GM19025 (cell line): ENCODE results near the gene PPIL1.
"Not testable (repeated sequence)": the region's sequence is repeated elsewhere in the genome, so short reads cannot be mapped to it uniquely, and the experiment has no call there.

Source experiments
- ATAC-seq: cut with Tn5 transposase; IDR thresholded peaks from one replicate; pipeline ENCODE4 v1.9.1; 2021; ENCODE audit warnings: mild to moderate bottlenecking, low read depth, moderate library complexity; ENCODE audit not compliant: unreplicated experiment

The PPIL1 gene

DNA sequence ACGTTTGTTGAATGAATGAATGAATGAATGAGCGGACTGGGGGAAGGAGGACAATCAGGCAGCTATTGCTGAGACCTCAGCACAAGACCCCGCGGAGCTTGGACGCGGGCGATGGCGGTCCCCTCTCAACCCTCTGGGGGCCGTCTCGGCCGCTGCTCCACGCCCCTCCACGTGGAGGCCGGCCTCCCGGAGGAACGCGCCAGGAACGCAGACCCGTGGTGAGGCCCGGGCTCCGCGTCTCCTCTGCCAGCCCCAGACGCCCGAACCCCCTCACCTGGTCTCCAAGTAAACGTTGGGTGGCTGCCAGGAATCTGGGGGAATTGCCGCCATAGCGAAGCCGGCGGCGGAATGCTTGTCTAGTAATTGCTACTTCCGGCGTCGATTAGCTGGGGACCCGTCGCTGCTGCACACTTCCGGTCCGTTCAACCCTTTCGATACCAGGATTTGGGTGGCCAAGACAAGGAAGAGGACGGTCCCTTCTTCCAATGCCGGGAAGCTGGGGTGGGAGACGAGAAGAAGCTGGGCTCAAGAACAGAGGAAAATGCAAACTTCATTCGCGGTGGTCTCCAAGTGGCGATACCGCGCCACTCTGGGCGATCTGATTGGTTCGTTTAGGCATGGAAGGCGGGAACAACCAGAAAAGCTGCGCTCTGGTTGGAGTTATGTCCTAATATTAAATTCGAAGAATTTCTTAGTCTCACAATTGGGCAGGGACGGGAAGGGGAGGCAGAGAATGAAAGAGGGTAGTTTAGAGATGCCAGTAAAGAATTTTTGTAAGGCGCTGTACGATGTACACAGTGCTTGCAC lies at the start of gene PPIL1:
Gene PPIL1, minus strand, starts transcription at position 361 of the 807 bp plus-strand sequence. Its CDS starts 31 bp downstream, at position 330.
- ATAC-seq, result peak; percentile 75

GRCh38 chr6:36924131-36924530 lies 49.5 kb upstream of the PPIL1 start:
- ATAC-seq, result no peak

DNA sequence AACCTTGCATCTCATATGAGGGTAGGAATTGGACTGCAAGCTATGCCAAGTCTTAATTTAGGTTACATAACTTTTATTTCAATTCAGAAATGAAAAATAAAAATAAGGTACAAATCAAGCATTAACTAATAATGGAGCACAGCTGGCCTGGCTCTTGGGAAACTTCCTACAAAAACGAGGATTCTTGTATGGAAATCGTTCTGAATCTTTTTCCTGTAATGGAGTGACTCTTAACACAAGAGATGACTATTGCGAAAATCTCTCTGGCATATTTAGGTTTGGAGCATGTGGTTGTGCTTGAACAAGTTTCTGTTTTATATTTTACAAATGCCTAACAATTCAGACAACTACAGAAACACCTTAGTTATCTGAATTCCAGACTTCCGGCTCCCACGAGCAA lies 45.9 kb upstream of the PPIL1 start:
- ATAC-seq, result no peak

- ATAC-seq, result no peak
Measured at GRCh38 chr6:36920049-36920448, 45.4 kb upstream of the PPIL1 start.

- no peak for ATAC-seq
Measured at GRCh38 chr6:36917541-36918193, 43.1 kb upstream of the PPIL1 start.

DNA sequence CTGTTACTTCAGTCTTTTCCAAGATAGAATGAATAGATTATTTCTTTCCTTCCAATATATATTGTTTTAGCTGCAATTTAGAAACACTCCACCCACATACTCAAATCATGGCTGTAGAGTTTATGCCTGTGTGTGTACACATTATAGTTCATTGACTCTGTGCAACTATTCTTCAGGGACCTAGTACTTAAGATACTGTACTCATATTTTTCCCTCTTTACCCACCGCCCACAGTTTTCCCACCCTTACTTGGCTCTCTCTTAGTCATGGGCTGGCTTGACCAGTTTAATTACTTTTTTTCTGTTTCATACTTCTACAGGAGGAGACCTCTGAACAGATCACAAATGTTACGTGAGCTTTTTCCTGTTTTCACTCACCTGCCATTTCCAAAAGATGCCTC lies 41.5 kb upstream of the PPIL1 start:
- no peak for ATAC-seq

DNA sequence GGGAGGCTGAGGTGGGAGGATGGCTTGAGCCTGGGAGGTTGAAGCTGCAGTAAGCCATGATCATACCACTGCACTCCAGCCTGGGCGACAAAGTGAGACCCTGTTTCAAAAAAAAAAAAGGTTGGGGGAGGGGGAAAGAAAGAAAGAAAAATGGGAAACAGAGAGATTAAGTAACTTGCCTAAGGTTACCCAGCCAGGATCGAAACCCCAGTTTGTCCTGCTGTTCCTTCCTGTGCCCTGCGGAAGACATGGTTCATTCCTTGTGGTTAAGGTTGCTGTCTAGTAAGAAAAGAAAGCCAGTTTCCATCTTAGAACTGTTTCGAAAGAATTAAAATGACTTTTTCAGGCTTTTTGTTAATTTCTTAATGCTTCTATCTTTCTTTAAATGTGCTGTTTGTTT lies 41.0 kb upstream of the PPIL1 start:
- ATAC-seq, result no peak

- ATAC-seq, result no peak
Measured at GRCh38 chr6:36914227-36914794, 39.7 kb upstream of the PPIL1 start.

GRCh38 chr6:36913082-36913481 lies 38.5 kb upstream of the PPIL1 start:
- ATAC-seq, result no peak

DNA sequence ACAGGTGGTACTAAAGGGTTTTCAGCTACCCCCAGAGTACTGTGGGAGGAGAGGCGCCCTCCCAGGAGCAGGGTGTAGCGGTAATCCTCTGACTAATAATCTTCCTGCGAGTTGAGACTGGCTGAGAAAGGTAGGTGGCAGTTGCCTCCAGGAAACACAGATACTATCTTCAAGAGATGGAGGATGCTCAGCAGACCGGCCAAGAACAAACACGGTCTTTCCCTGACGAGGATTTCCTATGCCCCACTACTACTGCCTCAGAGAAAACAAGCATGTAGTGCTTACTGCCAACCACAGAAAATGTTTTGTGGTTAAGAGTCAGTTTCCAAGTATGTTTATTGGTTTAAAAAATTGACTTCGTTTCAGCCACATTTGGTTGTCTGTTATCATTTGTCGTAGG lies 38.0 kb upstream of the PPIL1 start:
- ATAC-seq, result peak; percentile 78

GRCh38 chr6:36912030-36912454 lies 37.4 kb upstream of the PPIL1 start:
- ATAC-seq, result no peak

GRCh38 chr6:36908747-36909146 lies 34.1 kb upstream of the PPIL1 start:
- ATAC-seq, result no peak

GRCh38 chr6:36907781-36908180 lies 33.2 kb upstream of the PPIL1 start:
- ATAC-seq, result no peak

DNA sequence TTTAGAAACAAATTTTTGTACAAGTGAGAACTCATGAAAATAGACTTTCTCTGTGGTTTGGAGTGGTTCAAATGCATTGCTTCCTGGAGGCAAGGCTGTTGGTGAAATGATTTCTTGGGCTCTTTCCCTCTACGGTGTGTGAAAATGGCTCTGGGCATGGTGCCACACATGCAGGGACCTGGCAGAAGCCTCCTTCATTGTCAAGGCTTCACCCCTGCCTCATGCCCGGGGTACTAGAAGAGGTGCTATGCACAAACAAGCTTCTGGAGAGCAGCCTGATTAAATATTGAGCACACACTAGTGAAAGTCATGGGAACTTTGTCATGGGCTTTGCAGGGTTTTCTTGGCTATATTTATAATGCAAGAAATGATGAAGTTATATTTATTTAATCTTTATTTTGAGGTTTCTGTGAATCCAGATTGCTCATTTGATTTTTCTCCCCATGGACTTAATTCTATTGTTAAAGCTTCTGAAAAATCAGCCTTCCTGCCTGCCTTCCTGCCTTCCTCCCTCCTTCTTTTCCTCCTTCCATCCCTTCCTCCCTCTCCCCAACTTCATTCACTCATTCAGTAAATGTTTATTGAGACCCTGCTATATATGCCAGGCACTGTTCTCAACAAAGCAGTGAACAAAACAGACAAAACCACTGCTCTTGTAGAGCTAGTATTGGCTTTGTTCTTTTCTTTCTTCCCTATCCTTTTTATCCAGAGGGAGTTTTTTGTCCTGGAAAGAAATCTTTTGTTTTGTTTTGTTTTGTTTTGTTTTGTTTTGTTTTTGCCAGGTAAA lies 32.1 kb upstream of the PPIL1 start:
- ATAC-seq, result no peak

- ATAC-seq, result no peak
Measured at GRCh38 chr6:36904851-36905393, 30.3 kb upstream of the PPIL1 start.

- no peak for ATAC-seq
Measured at GRCh38 chr6:36904114-36904513, 29.5 kb upstream of the PPIL1 start.

DNA sequence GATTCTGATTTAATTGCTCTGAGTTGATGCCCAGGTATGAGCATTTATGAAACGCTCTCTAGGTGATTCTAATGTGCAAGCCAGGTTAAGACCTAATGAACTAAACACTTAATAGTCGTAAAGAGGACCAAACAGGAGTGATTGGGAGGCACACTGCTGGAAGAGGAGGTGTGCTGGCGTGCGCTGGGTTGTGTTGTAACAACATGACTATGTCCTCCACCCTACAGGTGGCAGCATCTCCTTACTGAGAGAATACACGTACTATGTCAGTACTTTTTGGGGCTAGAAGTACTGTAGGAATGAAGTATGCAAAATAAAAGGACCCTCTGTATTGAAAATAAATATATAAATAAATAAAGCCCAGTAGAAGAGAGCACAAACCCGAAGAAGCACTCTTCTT lies 23.0 kb upstream of the PPIL1 start:
- no peak for ATAC-seq

DNA sequence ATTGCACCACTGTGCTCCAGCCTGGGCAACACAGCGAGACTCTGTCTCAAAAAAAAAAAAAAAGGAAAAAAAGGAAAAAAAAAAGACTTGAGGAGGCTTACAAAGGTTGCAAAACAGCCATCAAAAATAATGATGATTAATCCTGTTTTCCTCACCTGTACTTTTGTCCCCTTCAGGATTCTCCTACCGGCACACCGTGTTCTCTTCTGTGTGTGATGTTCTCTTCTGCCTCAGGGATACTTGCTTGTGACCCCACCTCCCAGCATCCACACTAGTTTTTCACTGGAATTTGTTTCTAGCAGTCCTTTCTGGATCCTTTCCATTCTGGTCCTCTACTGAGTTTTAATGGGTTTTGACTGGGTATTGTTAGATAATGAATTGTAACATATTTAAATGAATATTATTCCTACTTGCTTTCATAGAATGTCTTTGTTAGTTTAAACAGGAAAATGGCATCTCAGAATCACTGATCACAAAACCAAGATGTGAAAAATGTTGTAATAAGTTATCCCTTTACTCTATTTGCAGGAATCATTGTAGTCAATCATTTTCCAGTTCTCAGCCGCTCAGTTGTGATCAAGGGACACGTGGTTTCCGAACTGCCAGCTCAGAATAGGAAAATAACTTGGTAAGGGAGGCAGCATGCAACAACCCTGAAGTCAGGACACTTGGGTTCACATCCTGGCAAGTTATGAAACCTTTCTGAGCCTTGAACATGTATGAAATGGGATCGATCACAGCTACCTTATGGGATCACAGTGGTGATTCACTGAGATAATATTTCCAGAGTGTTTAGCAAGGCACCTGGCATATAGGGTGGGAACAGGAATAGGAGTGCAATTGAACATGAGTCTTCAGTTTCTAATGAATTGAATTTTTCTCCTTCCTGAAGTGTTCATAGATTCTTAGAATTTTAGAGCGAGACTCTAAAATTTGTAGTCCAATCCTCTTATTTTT lies 19.7 kb upstream of the PPIL1 start:
- ATAC-seq, result no peak

DNA sequence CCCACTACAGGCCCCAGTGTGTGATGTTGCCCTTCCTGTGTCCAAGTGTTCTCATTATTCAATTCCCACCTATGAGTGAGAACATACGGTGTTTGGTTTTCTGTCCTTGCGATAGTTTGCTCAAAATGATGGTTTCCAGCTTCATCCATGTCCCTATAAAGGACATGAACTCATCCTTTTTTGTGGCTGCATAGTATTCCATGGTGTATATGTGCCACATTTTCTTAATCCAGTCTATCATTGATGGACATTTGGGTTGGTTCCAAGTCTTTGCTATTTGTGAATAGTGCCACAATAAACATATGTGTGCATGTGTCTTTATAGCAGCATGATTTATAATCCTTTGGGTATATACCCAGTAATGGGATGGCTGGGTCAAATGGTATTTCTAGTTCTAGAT lies 16.6 kb upstream of the PPIL1 start:
- not testable (repeated sequence) for ATAC-seq
